Cardiac muscle cell (in vitro differentiated cells and primary cell): ENCODE measurements around the gene SAP30L. TPM values are rescaled to one million over a fixed set of nuclear protein-coding genes. Genes with fewer than 3 reads are reported as not detected.

Source experiments
- DNase-seq, 2 donors: peaks; one replicate each; pipeline versions ENCODE4 v3.0.0 to v3.0.0-alpha.2; 2010 to 2017; ENCODE audit warnings: low read depth in 1 of 2, low spot score in 1 of 2
- H3K27ac ChIP-seq: fragments of 200-600 bp; sonication (generic); 2 replicates; pipeline ENCODE4 v1.5.1; 2016
- H3K27me3 ChIP-seq: fragments of 200-600 bp; sonication (generic); 2 replicates; pipeline ENCODE4 v1.6.0; 2016; ENCODE audit warnings: control low read depth
- H3K36me3 ChIP-seq: fragments of 200-600 bp; sonication (generic); 2 replicates; pipeline ENCODE4 v1.5.1; 2016; ENCODE audit warnings: control low read depth
- H3K4me1 ChIP-seq: fragments of 200-600 bp; sonication (generic); 2 replicates; pipeline ENCODE4 v1.8.1; 2017; ENCODE audit warnings: low read depth, mild to moderate bottlenecking, mixed run types
- H3K4me3 ChIP-seq: fragments of 200-600 bp; sonication (generic); 2 replicates; pipeline ENCODE4 v1.5.1; 2016; ENCODE audit warnings: mild to moderate bottlenecking
- H3K9me3 ChIP-seq: fragments of 200-600 bp; sonication (generic); 2 replicates; pipeline ENCODE4 v1.5.1; 2017; ENCODE audit warnings: low read depth, mild to moderate bottlenecking, control low read depth
- polyA plus RNA-seq: library from polyadenylated mRNA; unstranded; fragments of >200 nt; fragmentation: Nextera tagmentation; extraction: Ambion mirVana; gene quantifications from 2 replicates; pipeline ENCODE4 v1.2.1, GENCODE V29; 2016
- total RNA-seq: library from RNA; depleted of rRNA; stranded (reverse); fragments of >200 nt; gene quantifications from 2 replicates; pipeline ENCODE4 v1.2.3, GENCODE V29; 2016
- TF ChIP-seq, protein P1 (sequence below): IDR thresholded peaks from 2 replicates; pipeline ENCODE4 v1.5.1; 2012; ENCODE audit warnings: low read depth, mild to moderate bottlenecking, low read length

SAP30L gene
- total and polyA plus RNA-seq, 2 experiments from 2014 or later = 15.5 to 37.5 TPM

GRCh38 chr5:154479160-154479943 lies 33.6 kb downstream of the SAP30L start:
- H3K27me3 ChIP-seq = peaks cover 93% of the 10 kb centered on the region
- peak overlapping the region; percentile 57 for H3K4me3 ChIP-seq
- no peaks in the 10 kb centered on the region for H3K9me3 ChIP-seq
- H3K4me1 ChIP-seq = peaks cover 24% of the 10 kb centered on the region
- no peaks in the 10 kb centered on the region for H3K36me3 ChIP-seq
- H3K27ac ChIP-seq = peak overlapping the region; percentile 27
- DNase-seq = no peak
- TF ChIP-seq, protein P1, sequence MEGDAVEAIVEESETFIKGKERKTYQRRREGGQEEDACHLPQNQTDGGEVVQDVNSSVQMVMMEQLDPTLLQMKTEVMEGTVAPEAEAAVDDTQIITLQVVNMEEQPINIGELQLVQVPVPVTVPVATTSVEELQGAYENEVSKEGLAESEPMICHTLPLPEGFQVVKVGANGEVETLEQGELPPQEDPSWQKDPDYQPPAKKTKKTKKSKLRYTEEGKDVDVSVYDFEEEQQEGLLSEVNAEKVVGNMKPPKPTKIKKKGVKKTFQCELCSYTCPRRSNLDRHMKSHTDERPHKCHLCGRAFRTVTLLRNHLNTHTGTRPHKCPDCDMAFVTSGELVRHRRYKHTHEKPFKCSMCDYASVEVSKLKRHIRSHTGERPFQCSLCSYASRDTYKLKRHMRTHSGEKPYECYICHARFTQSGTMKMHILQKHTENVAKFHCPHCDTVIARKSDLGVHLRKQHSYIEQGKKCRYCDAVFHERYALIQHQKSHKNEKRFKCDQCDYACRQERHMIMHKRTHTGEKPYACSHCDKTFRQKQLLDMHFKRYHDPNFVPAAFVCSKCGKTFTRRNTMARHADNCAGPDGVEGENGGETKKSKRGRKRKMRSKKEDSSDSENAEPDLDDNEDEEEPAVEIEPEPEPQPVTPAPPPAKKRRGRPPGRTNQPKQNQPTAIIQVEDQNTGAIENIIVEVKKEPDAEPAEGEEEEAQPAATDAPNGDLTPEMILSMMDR = no peak

- Histone ChIP-seq H3K27ac (no peak overlapping the region), H3K27me3 (peaks cover 93% of the 10 kb centered on the region), H3K4me3 (no peak overlapping the region), H3K9me3 (no peaks in the 10 kb centered on the region), H3K36me3 (no peaks in the 10 kb centered on the region), H3K4me1 (peaks cover 24% of the 10 kb centered on the region)
- DNase-seq = no peak
- TF ChIP-seq, protein P1 = no peak
Measured at GRCh38 chr5:154479944-154480750, 34.4 kb downstream of the SAP30L start.

GRCh38 chr5:154480847-154481246 lies 35.0 kb downstream of the SAP30L start:
- Histone ChIP-seq H3K27ac (no peak overlapping the region), H3K4me1 (peaks cover 25% of the 10 kb centered on the region), H3K36me3 (no peaks in the 10 kb centered on the region), H3K27me3 (peaks cover 93% of the 10 kb centered on the region), H3K9me3 (no peaks in the 10 kb centered on the region), H3K4me3 (no peak overlapping the region)
- TF ChIP-seq, protein P1 = no peak
- DNase-seq = no peak

GRCh38 chr5:154481584-154482381 lies 36.0 kb downstream of the SAP30L start:
- peaks cover 34% of the 10 kb centered on the region for H3K4me1 ChIP-seq

More at GRCh38 chr5:154481584-154482381, 36.0 kb downstream of the SAP30L start:
- Histone ChIP-seq H3K36me3 (no peaks in the 10 kb centered on the region), H3K4me3 (no peak overlapping the region), H3K27me3 (peaks cover 93% of the 10 kb centered on the region), H3K9me3 (no peaks in the 10 kb centered on the region), H3K27ac (no peak overlapping the region)
- DNase-seq = no peak
- TF ChIP-seq, protein P1 = no peak
